A549 (cell line): ENCODE data around the gene KCNK2. TPM values are rescaled to one million over a fixed set of nuclear protein-coding genes. Genes with fewer than 3 reads are reported as not detected.

Experiments used
- ATAC-seq, 2 experiments: fragments of 200-7000 bp in 1 of 2; fragments of >200 bp in 1 of 2; cut with Nextera tagmentation in 1 of 2; cut with Tn5 transposase in 1 of 2; 3 replicates each; pipeline versions ENCODE4 v1.8.0 to v1.9.1; 2018 to 2020; ENCODE audit warnings: mild to moderate bottlenecking in 1 of 2, moderate library complexity in 1 of 2
- CTCF ChIA-PET: fragments of 300-600 bp; sonication (Branson Sonifier 250); formaldehyde crosslinking; extraction: SDS; loops from one replicate; lab custom pipeline; 2021; ENCODE audit warnings: antibody characterized with exemption, inconsistent platforms; lab: Yijun Ruan, JAX
- POLR2A ChIA-PET: fragments of 350-600 bp; formaldehyde crosslinking; extraction: SDS; loops from one replicate; lab custom pipeline; 2021; ENCODE audit warnings: antibody characterized with exemption, inconsistent platforms; lab: Yijun Ruan, JAX
- DNase-seq, 2 experiments: peaks; one replicate each; pipeline versions ENCODE4 v3.0.0 to v3.0.0-alpha.2; 2011 to 2016; ENCODE audit warnings: low read depth in 1 of 2, low spot score in 1 of 2
- FAIRE-seq: peaks from 2 replicates; lab custom pipeline; 2011; peaks lifted over from hg19 to GRCh38; lab: Jason Lieb, UNC
- H3K27ac ChIP-seq, 2 experiments: fragments of >200 bp; sonication (Bioruptor Twin); formaldehyde crosslinking; 3 replicates each; pipeline ENCODE4 v1.5.1; 2016 to 2017
- H3K4me1 ChIP-seq: fragments of >200 bp; sonication (Bioruptor Twin); formaldehyde crosslinking; 3 replicates; pipeline ENCODE4 v1.6.1; 2016
- H3K4me2 ChIP-seq: fragments of >200 bp; sonication (Bioruptor Twin); formaldehyde crosslinking; 3 replicates; pipeline ENCODE4 v1.6.1; 2016
- H3K4me3 ChIP-seq: fragments of >200 bp; sonication (Bioruptor Twin); formaldehyde crosslinking; 3 replicates; pipeline ENCODE4 v1.5.1; 2016
- H3K9me3 ChIP-seq: fragments of >200 bp; sonication (Bioruptor Twin); formaldehyde crosslinking; 3 replicates; pipeline ENCODE4 v1.6.1; 2016
- CBX8 ChIP-seq: fragments of 200-600 bp; sonication (generic); IDR thresholded peaks from 2 replicates; pipeline ENCODE4 v1.6.1; 2016
- CEBPB ChIP-seq, 2 experiments: fragments of >200 bp in 1 of 2; sonication (Bioruptor Twin) in 1 of 2; formaldehyde crosslinking in 1 of 2; IDR thresholded peaks; 2 replicates each; pipeline ENCODE4 v1.6.1; 2012 to 2016
- FOSB ChIP-seq: fragments of 250-450 bp; sonication (Bioruptor Pico); IDR thresholded peaks from 2 replicates; pipeline ENCODE4 v1.5.0; 2020; ENCODE audit warnings: mild to moderate bottlenecking, moderate library complexity
- HOXB13 ChIP-seq: fragments of 250-450 bp; sonication (Bioruptor Pico); IDR thresholded peaks from 2 replicates; pipeline ENCODE4 v1.5.0; 2020; ENCODE audit warnings: low read depth, mild to moderate bottlenecking, moderate library complexity
- JUN ChIP-seq, 2 experiments: fragments of >200 bp; sonication (Bioruptor Twin); formaldehyde crosslinking; IDR thresholded peaks; 2 replicates in 1 of 2; 3 replicates in 1 of 2; pipeline ENCODE4 v1.6.1; 2016 to 2017
- JUNB ChIP-seq: fragments of >200 bp; sonication (Bioruptor Twin); formaldehyde crosslinking; IDR thresholded peaks from 2 replicates; pipeline ENCODE4 v1.6.1; 2016
- KDM1A ChIP-seq: fragments of 200-600 bp; sonication (generic); IDR thresholded peaks from 2 replicates; pipeline ENCODE4 v1.6.1; 2016; ENCODE audit warnings: low read depth, mild to moderate bottlenecking
- MAFK ChIP-seq: fragments of 450-650 bp; IDR thresholded peaks from 2 replicates; pipeline ENCODE4 v1.6.1; 2014; ENCODE audit not compliant: partially characterized antibody
- MAZ ChIP-seq: fragments of 150-350 bp; IDR thresholded peaks from 2 replicates; pipeline ENCODE4 v1.6.1; 2014; ENCODE audit warnings: antibody characterized with exemption, low read depth, low read length, borderline replicate concordance
- NR3C1 ChIP-seq: fragments of >200 bp; sonication (Bioruptor Twin); formaldehyde crosslinking; IDR thresholded peaks from 3 replicates; pipeline ENCODE4 v1.6.1; 2017
- PHF8 ChIP-seq: fragments of 200-600 bp; sonication (generic); IDR thresholded peaks from 2 replicates; pipeline ENCODE4 v1.6.1; 2016; ENCODE audit warnings: low read depth, mild to moderate bottlenecking, antibody characterized with exemption, moderate library complexity, borderline replicate concordance
- RARB ChIP-seq: fragments of 250-450 bp; sonication (Bioruptor Pico); IDR thresholded peaks from 2 replicates; pipeline ENCODE4 v1.8.0; 2021; ENCODE audit warnings: mild to moderate bottlenecking, moderate library complexity
- RFX5 ChIP-seq: fragments of 450-650 bp; IDR thresholded peaks from 2 replicates; pipeline ENCODE4 v1.7.1; 2014; ENCODE audit warnings: antibody characterized with exemption, mild to moderate bottlenecking, moderate library complexity
- RNF2 ChIP-seq: fragments of 200-600 bp; sonication (generic); IDR thresholded peaks from 2 replicates; pipeline ENCODE4 v1.6.1; 2016; ENCODE audit warnings: low read depth, mild to moderate bottlenecking, antibody characterized with exemption, moderate library complexity, borderline replicate concordance
- SREBF2 ChIP-seq: fragments of 450-650 bp; IDR thresholded peaks from 2 replicates; pipeline ENCODE4 v1.6.1; 2014; ENCODE audit warnings: mild to moderate bottlenecking, moderate library complexity
- TFCP2L1 ChIP-seq: fragments of 250-450 bp; sonication (Bioruptor Pico); IDR thresholded peaks from 2 replicates; pipeline ENCODE4 v1.5.0; 2021; ENCODE audit warnings: mild to moderate bottlenecking
- ZNF302 ChIP-seq: fragments of 250-450 bp; sonication (Bioruptor Pico); IDR thresholded peaks from 2 replicates; pipeline ENCODE4 v1.9.0; 2021; ENCODE audit warnings: inconsistent platforms, mild to moderate bottlenecking, moderate library complexity
- WGBS: methylation state at CpG from one replicate; pipeline ENCODE4 v1.1.6; 2017; ENCODE audit errors: missing lambda C conversion rate; 5-methylcytosine and 5-hydroxymethylcytosine counted together
- polyA plus RNA-seq, 4 experiments: library from polyadenylated mRNA; depleted of rRNA in 3 of 4; stranded (reverse); fragments of >200 nt; fragmentation: RNase III in 1 of 4; extraction: RNeasy Plus Mini Kit Qiagen cat#74134 plus additional on column Dnase treatment in 1 of 4; gene quantifications; 2 replicates in 3 of 4; 3 replicates in 1 of 4; pipeline ENCODE4 v1.2.3, GENCODE V29; 2011 to 2017
- TF ChIP-seq, protein P1 (sequence below): fragments of >200 bp; sonication (Bioruptor Twin); formaldehyde crosslinking; IDR thresholded peaks from 3 replicates; pipeline ENCODE4 v1.6.1; 2016
- TF ChIP-seq, protein P2 (sequence below): fragments of >200 bp; sonication (Bioruptor Twin); formaldehyde crosslinking; IDR thresholded peaks from 3 replicates; pipeline ENCODE4 v1.5.1; 2016
- TF ChIP-seq, protein P3 (sequence below): fragments of 250-450 bp; sonication (Bioruptor Pico); IDR thresholded peaks from 2 replicates; pipeline ENCODE4 v1.5.0; 2020; ENCODE audit warnings: low read depth, mild to moderate bottlenecking, moderate library complexity

Gene KCNK2
- polyA plus RNA-seq, 2 of the 4 experiments (the other 2 are of a cell fraction) = 0.04 TPM; not detected in 1

DNA sequence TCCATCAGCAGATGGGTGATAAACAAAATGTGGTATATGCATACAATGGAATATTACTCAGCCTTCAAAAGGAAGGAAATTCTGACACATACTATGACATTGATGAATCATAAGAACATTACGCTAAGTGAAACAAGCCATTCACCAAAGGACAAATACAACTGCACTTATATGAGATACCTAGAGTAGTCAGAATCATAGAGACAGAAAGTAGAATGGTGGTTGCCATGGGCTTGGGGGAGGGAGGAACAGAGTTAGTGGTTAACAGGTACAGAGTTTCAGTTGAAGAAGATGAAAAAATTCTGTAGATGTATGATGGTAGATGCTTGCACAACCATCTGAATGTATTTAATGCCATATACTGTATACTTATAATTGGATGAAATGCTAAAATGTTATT is 39.1 kb upstream of the KCNK2 start:
- Histone ChIP-seq H3K27ac (no peak overlapping the region), H3K4me2 (no peak overlapping the region), H3K4me3 (no peak overlapping the region), H3K4me1 (no peaks in the 10 kb centered on the region), H3K9me3 (no peaks in the 10 kb centered on the region)
- TF ChIP-seq MAFK = no peak
- TF ChIP-seq JUNB = no peak
- TF ChIP-seq, protein P1, sequence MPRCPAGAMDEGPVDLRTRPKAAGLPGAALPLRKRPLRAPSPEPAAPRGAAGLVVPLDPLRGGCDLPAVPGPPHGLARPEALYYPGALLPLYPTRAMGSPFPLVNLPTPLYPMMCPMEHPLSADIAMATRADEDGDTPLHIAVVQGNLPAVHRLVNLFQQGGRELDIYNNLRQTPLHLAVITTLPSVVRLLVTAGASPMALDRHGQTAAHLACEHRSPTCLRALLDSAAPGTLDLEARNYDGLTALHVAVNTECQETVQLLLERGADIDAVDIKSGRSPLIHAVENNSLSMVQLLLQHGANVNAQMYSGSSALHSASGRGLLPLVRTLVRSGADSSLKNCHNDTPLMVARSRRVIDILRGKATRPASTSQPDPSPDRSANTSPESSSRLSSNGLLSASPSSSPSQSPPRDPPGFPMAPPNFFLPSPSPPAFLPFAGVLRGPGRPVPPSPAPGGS = no peak
- TF ChIP-seq CBX8 = no peak
- no peak for TF ChIP-seq KDM1A
- no peak for TF ChIP-seq HOXB13 (CRISPR knock-in tag)
- TF ChIP-seq, protein P2, sequence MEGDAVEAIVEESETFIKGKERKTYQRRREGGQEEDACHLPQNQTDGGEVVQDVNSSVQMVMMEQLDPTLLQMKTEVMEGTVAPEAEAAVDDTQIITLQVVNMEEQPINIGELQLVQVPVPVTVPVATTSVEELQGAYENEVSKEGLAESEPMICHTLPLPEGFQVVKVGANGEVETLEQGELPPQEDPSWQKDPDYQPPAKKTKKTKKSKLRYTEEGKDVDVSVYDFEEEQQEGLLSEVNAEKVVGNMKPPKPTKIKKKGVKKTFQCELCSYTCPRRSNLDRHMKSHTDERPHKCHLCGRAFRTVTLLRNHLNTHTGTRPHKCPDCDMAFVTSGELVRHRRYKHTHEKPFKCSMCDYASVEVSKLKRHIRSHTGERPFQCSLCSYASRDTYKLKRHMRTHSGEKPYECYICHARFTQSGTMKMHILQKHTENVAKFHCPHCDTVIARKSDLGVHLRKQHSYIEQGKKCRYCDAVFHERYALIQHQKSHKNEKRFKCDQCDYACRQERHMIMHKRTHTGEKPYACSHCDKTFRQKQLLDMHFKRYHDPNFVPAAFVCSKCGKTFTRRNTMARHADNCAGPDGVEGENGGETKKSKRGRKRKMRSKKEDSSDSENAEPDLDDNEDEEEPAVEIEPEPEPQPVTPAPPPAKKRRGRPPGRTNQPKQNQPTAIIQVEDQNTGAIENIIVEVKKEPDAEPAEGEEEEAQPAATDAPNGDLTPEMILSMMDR = no peak
- no peak for TF ChIP-seq RFX5
- TF ChIP-seq MAZ = no peak
- no peak for TF ChIP-seq SREBF2
- no peak for TF ChIP-seq PHF8
- TF ChIP-seq FOSB (CRISPR knock-in tag) = no peak
- no peak for TF ChIP-seq TFCP2L1 (CRISPR knock-in tag)
- TF ChIP-seq CEBPB (IDR thresholded peaks at IDR 0.05) = no peak
- TF ChIP-seq RNF2 = no peak
- no peak for TF ChIP-seq ZNF302 (CRISPR knock-in tag)
- no peak for TF ChIP-seq JUN (IDR thresholded peaks at IDR 0.05)
- TF ChIP-seq NR3C1 = no peak
- 50% methylated on average over 1 of the region's 1 CpG for WGBS
- ATAC-seq (no peak), DNase-seq (no peak), FAIRE-seq (no peak)
- ChIA-PET CTCF (no interaction called here), POLR2A (no interaction called here)

DNA sequence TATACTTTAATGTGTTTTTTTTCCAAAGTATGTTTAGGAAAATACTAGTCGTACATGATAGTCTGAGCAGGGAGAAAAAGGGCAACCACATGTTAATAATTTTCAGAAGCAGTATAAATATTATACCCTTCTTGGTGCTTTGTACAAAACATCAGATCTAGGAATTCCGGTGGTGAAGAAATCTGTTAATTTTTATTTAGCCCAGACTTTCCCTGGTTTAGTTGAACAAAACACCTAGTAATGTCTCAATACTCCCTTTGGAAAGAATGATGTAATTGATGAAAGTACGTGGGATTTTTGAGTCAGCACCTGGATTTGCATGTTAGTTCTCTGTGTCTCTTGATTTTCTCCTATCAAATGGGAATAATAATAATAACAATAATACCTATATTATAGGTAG is 38.4 kb upstream of the KCNK2 start:
- TF ChIP-seq, protein P1 = no peak
- no peak for TF ChIP-seq CEBPB (IDR thresholded peaks at IDR 0.05)
- no peak for TF ChIP-seq RARB (CRISPR knock-in tag)
- no peak for TF ChIP-seq ZNF302 (CRISPR knock-in tag)
- TF ChIP-seq, protein P3, sequence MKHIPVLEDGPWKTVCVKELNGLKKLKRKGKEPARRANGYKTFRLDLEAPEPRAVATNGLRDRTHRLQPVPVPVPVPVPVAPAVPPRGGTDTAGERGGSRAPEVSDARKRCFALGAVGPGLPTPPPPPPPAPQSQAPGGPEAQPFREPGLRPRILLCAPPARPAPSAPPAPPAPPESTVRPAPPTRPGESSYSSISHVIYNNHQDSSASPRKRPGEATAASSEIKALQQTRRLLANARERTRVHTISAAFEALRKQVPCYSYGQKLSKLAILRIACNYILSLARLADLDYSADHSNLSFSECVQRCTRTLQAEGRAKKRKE (CRISPR knock-in tag) = no peak
- TF ChIP-seq FOSB (CRISPR knock-in tag) = no peak
- TF ChIP-seq CBX8 = no peak
- TF ChIP-seq, all 56 proteins: peak for 0
- H3K4me2 ChIP-seq = no peak overlapping the region
- ATAC-seq (no peak), DNase-seq (no peak), FAIRE-seq (no peak)
- H3K4me3 ChIP-seq = no peak overlapping the region
- H3K4me1 ChIP-seq = no peaks in the 10 kb centered on the region
- no peak overlapping the region for H3K27ac ChIP-seq
- WGBS = 29% methylated on average over 3 of the region's 3 CpGs
- H3K9me3 ChIP-seq = no peaks in the 10 kb centered on the region
- ChIA-PET POLR2A (no interaction called here), CTCF (no interaction called here)
